Psoas muscle (tissue), 8 donors: ENCODE results near the gene KCNG4. TPM values are rescaled to one million over a fixed set of nuclear protein-coding genes. Genes with fewer than 3 reads are reported as not detected.

Source experiments
- ATAC-seq, 4 donors: fragments of 200-7000 bp; cut with Tn5 transposase; one replicate each; pipeline ENCODE4 v1.9.1; 2020; ENCODE audit warnings: moderate library complexity in 3 of 4, mild to moderate bottlenecking in 2 of 4
- DNase-seq, 2 donors: peaks; one replicate each; pipeline ENCODE4 v3.0.0-alpha.2; 2020
- H3K27ac ChIP-seq: fragments of 200-600 bp; one replicate; pipeline ENCODE4 v1.8.0; 2022
- H3K27me3 ChIP-seq, 3 donors: fragments of 200-600 bp in 1 of 3; one replicate each; pipeline versions ENCODE4 v1.6.1 to v1.8.0; 2013 to 2022; ENCODE audit warnings: low read length in 2 of 3, mild to moderate bottlenecking in 2 of 3, moderate library complexity in 1 of 3; ENCODE audit not compliant: insufficient read depth in 3 of 3
- H3K36me3 ChIP-seq, 2 donors: fragments of 200-600 bp in 1 of 2; one replicate each; pipeline versions ENCODE4 v1.6.1 to v1.8.0; 2013 to 2022; ENCODE audit warnings: low read depth in 1 of 2, mild to moderate bottlenecking in 1 of 2, moderate library complexity in 1 of 2; ENCODE audit not compliant: insufficient read depth in 1 of 2
- H3K4me1 ChIP-seq: fragments of 200-600 bp; one replicate; pipeline ENCODE4 v1.8.0; 2022
- H3K4me3 ChIP-seq: fragments of 200-600 bp; one replicate; pipeline ENCODE4 v1.8.0; 2022; ENCODE audit warnings: mild to moderate bottlenecking
- H3K9me3 ChIP-seq: fragments of 200-600 bp; one replicate; pipeline ENCODE4 v1.8.0; 2022
- CTCF ChIP-seq: fragments of 200-600 bp; IDR thresholded peaks from one replicate; pipeline ENCODE4 v1.8.0; 2022; ENCODE audit warnings: antibody characterized with exemption
- WGBS, 3 donors: extraction: QIAGEN DNeasy Blood & Tissue Kit; methylation state at CpG; one replicate each; pipeline versions ENCODE4 v1.1.6 to v1.1.7; 2013; 5-methylcytosine and 5-hydroxymethylcytosine counted together
- intact Hi-C, 2 donors: fragments of 100-400 bp; cut with DNase I; formaldehyde crosslinking; loops; one replicate each; pipeline versions ENCODE4 v1.11.0 to v1.14.2; 2022
- polyA plus RNA-seq, 3 donors: library from polyadenylated mRNA; stranded (reverse); fragments of 200-250 nt; gene quantifications; one replicate each; pipeline ENCODE4 v1.2.3, GENCODE V29; 2013
- total RNA-seq, 4 donors: library from RNA; stranded (reverse); fragmentation: NEBNext Ultra II Directional in 2 of 4; extraction: Animal tissue kit (Norgen Biotek cat#: 25700) in 2 of 4; gene quantifications; one replicate each; pipeline versions ENCODE4 v1.2.1 to v1.2.4, GENCODE V29; 2021 to 2023
- donor health status: healthy with polysubstance abuse.
- donor health status: DM: no; HTN: no; CAD: no; lungs with moderate emphysema.
- donor health status: Bipolar disorder and iron deficiency.
- donor health status: healthy.
- donor health status: DM: yes; HTN: yes; CAD: no.
- donor health status: DM: no; HTN: no; CAD: no.
- donor health status: DM: no; HTN: no; CAD: no.
- donor health status: DM: yes; HTN: yes; CAD: no.

Gene KCNG4
- total and polyA plus RNA-seq, 7 donors: 0.04 to 0.10 TPM; not detected in 5

GRCh38 chr16:84199097-84199496 lies 40.7 kb downstream of the KCNG4 start:
- H3K27me3 ChIP-seq: no peaks in the 10 kb centered on the region
- no peak overlapping the region for H3K4me3 ChIP-seq
- intact Hi-C loops: no loop called here
- no peak overlapping the region for H3K27ac ChIP-seq
- no peaks in the 10 kb centered on the region for H3K4me1 ChIP-seq
- DNase-seq (no peak), ATAC-seq (no peak)
- WGBS, 3 donors: 58 to 69% (median 67%) methylated on average over 13 of the region's 13 CpGs
- no peak for TF ChIP-seq CTCF
- H3K36me3 ChIP-seq: no peaks in the 10 kb centered on the region
- H3K9me3 ChIP-seq: no peaks in the 10 kb centered on the region

GRCh38 chr16:84198401-84198800 lies 41.4 kb downstream of the KCNG4 start:
- H3K4me3 ChIP-seq: no peak overlapping the region
- H3K36me3 ChIP-seq: no peaks in the 10 kb centered on the region
- intact Hi-C loops: no loop called here
- no peaks in the 10 kb centered on the region for H3K27me3 ChIP-seq
- no peak for TF ChIP-seq CTCF
- H3K27ac ChIP-seq: no peak overlapping the region
- H3K4me1 ChIP-seq: no peaks in the 10 kb centered on the region
- no peak for DNase-seq
- WGBS, 3 donors: 59 to 75% (median 67%) methylated on average over 10 of the region's 10 CpGs
- peak in 3 of 4 donors; percentile 29 to 38 (median 33) for ATAC-seq
- no peaks in the 10 kb centered on the region for H3K9me3 ChIP-seq

GRCh38 chr16:84197466-84198128 lies 42.2 kb downstream of the KCNG4 start:
- Histone ChIP-seq H3K27ac (no peak overlapping the region), H3K9me3 (no peaks in the 10 kb centered on the region), H3K27me3 (no peaks in the 10 kb centered on the region), H3K36me3 (no peaks in the 10 kb centered on the region), H3K4me1 (no peaks in the 10 kb centered on the region), H3K4me3 (no peak overlapping the region)
- no peak for TF ChIP-seq CTCF
- DNase-seq: no peak
- intact Hi-C loops: no loop called here
- no peak for ATAC-seq
- 91 to 94% (median 93%) methylated on average over 14 of the region's 14 CpGs for WGBS, 3 donors

GRCh38 chr16:84196727-84197394 lies 43.0 kb downstream of the KCNG4 start:
- Histone ChIP-seq H3K4me3 (no peak overlapping the region), H3K27me3 (no peaks in the 10 kb centered on the region), H3K36me3 (no peaks in the 10 kb centered on the region), H3K4me1 (no peaks in the 10 kb centered on the region), H3K27ac (no peak overlapping the region), H3K9me3 (no peaks in the 10 kb centered on the region)
- ATAC-seq (no peak), DNase-seq (no peak)
- WGBS, 3 donors: 68 to 82% (median 79%) methylated on average over 13 to 16 of the region's 16 CpGs
- TF ChIP-seq CTCF: no peak
- intact Hi-C loops: no loop called here
